Measurements from ENCODE around the gene NPAT.
A peak's percentile ranks its signal among the peaks of the same experiment; 100 is the strongest.

NPAT gene

GRCh38 chr11:108222574-108223347 lies at the start of gene NPAT, which contains the start of gene ATM:
TSS of gene NPAT (minus strand) at chr11:108222638. CDS start at chr11:108222536, 102 bp downstream.
TSS of gene ATM (plus strand) at chr11:108223067. CDS start at chr11:108227625, 4,558 bp downstream.
- peak; percentile 98 for DNase-seq

GRCh38 chr11:108269583-108269982 lies 47.1 kb upstream of the NPAT start:
- no peak for DNase-seq

- no peak for DNase-seq
Measured at GRCh38 chr11:108253176-108253575, 30.7 kb upstream of the NPAT start.

GRCh38 chr11:108246885-108247284 lies 24.4 kb upstream of the NPAT start:
- no peak for DNase-seq

GRCh38 chr11:108246308-108246707 lies 23.9 kb upstream of the NPAT start:
- no peak for DNase-seq

- DNase-seq: no peak
Measured at GRCh38 chr11:108242422-108242821, 20.0 kb upstream of the NPAT start.

- peak; percentile 64 for DNase-seq
Measured at GRCh38 chr11:108241330-108242037, 19.0 kb upstream of the NPAT start.

- DNase-seq: no peak
Measured at GRCh38 chr11:108239076-108239475, 16.6 kb upstream of the NPAT start.

GRCh38 chr11:108237058-108237481 lies 14.6 kb upstream of the NPAT start:
- DNase-seq: no peak

GRCh38 chr11:108235633-108236032 lies 13.2 kb upstream of the NPAT start:
- DNase-seq: no peak

GRCh38 chr11:108235192-108235591 lies 12.8 kb upstream of the NPAT start:
- DNase-seq: no peak

- DNase-seq: no peak
Measured at GRCh38 chr11:108233277-108233945, 11.0 kb upstream of the NPAT start.

- DNase-seq: no peak
Measured at GRCh38 chr11:108228251-108228650, 5.8 kb upstream of the NPAT start.

- no peak for DNase-seq
Measured at GRCh38 chr11:108226036-108226435, 3.6 kb upstream of the NPAT start.

GRCh38 chr11:108224911-108225786 lies 2.7 kb upstream of the NPAT start:
- DNase-seq: peak; percentile 38

GRCh38 chr11:108224366-108224765 lies 1.9 kb upstream of the NPAT start:
- DNase-seq: no peak

GRCh38 chr11:108223348-108224149 lies 1.1 kb upstream of the NPAT start:
- DNase-seq: peak; percentile 27

- DNase-seq: peak; percentile 43
Measured at GRCh38 chr11:108221911-108222573, 396 bp downstream of the NPAT start.

GRCh38 chr11:108221371-108221770 lies 1.1 kb downstream of the NPAT start:
- no peak for DNase-seq

GRCh38 chr11:108220721-108221336 lies 1.6 kb downstream of the NPAT start:
- no peak for DNase-seq
